ENCODE data around the gene TUBB6. TPM values are rescaled to one million over a fixed set of nuclear protein-coding genes. Genes with fewer than 3 reads are reported as not detected.
A peak's percentile ranks its signal among the peaks of the same experiment; 100 is the strongest.

Gene TUBB6
- total RNA-seq, 2 experiments from 2014 or later, result 8.3 to 10.9 TPM

- ChIA-PET POLR2A (no interaction called here), CTCF (no interaction called here)
- no peaks in the 10 kb centered on the region for H3K27me3 Mint-ChIP-seq (ENCODE audit: low read depth)
- H3K36me3 Mint-ChIP-seq (ENCODE audit: low read depth), result peaks cover 36% of the 10 kb centered on the region
- H3K9me3 Mint-ChIP-seq (ENCODE audit: insufficient read depth), result no peaks in the 10 kb centered on the region
- DNase-seq (no peak), ATAC-seq (no peak)
- H3K4me1 Mint-ChIP-seq (ENCODE audit: low read depth), result no peaks in the 10 kb centered on the region
- H3K27ac Mint-ChIP-seq, result no peak overlapping the region
- no peak overlapping the region for H3K4me3 Mint-ChIP-seq
Observed at GRCh38 chr18:12334863-12335262, 26.8 kb downstream of the TUBB6 start.

GRCh38 chr18:12335503-12335902, 27.5 kb downstream of the TUBB6 start:
- POLR2A ChIA-PET, result no interaction called here
- no peak overlapping the region for H3K4me3 Mint-ChIP-seq
- DNase-seq, result no peak
- no peaks in the 10 kb centered on the region for H3K9me3 Mint-ChIP-seq (ENCODE audit: insufficient read depth)
- CTCF ChIA-PET, result interaction anchor here (1.5 to 1.8 kb wide), 2 partner anchors 8 to 41 kb away, joined by 4 to 8 read pairs; partner anchors contain the start of gene AFG3L2
- ATAC-seq, result no peak
- H3K27me3 Mint-ChIP-seq (ENCODE audit: low read depth), result no peaks in the 10 kb centered on the region
- peaks cover 39% of the 10 kb centered on the region for H3K36me3 Mint-ChIP-seq (ENCODE audit: low read depth)
- H3K27ac Mint-ChIP-seq, result no peak overlapping the region
- H3K4me1 Mint-ChIP-seq (ENCODE audit: low read depth), result no peaks in the 10 kb centered on the region

- Mint-ChIP-seq H3K27ac (no peak overlapping the region), H3K4me3 (no peak overlapping the region), H3K4me1 (ENCODE audit: low read depth) (no peaks in the 10 kb centered on the region), H3K36me3 (ENCODE audit: low read depth) (peaks cover 40% of the 10 kb centered on the region), H3K27me3 (ENCODE audit: low read depth) (no peaks in the 10 kb centered on the region), H3K9me3 (ENCODE audit: insufficient read depth) (no peaks in the 10 kb centered on the region)
- ATAC-seq, result no peak
- POLR2A ChIA-PET, result no interaction called here
- CTCF ChIA-PET, result interaction anchor here (1.5 to 1.8 kb wide), 2 partner anchors 8 to 40 kb away, joined by 4 to 8 read pairs; partner anchors contain the start of gene AFG3L2
- no peak for DNase-seq
Observed at GRCh38 chr18:12336171-12336613, 28.2 kb downstream of the TUBB6 start.

- DNase-seq, result no peak
Observed at GRCh38 chr18:12336887-12337286, 28.8 kb downstream of the TUBB6 start.

GRCh38 chr18:12338382-12338781, 30.3 kb downstream of the TUBB6 start:
- Mint-ChIP-seq H3K4me3 (no peak overlapping the region), H3K27me3 (ENCODE audit: low read depth) (no peaks in the 10 kb centered on the region), H3K36me3 (ENCODE audit: low read depth) (peaks cover 56% of the 10 kb centered on the region), H3K27ac (no peak overlapping the region), H3K9me3 (ENCODE audit: insufficient read depth) (no peaks in the 10 kb centered on the region), H3K4me1 (ENCODE audit: low read depth) (no peaks in the 10 kb centered on the region)
- no peak for DNase-seq
- ChIA-PET POLR2A (no interaction called here), CTCF (interaction anchor here (4.3 kb wide), 1 partner anchor 11 kb away, joined by 18 read pairs; no protein-coding TSS in a partner anchor)
- no peak for ATAC-seq

More at GRCh38 chr18:12336887-12337286, 28.8 kb downstream of the TUBB6 start:
- no peaks in the 10 kb centered on the region for H3K27me3 Mint-ChIP-seq (ENCODE audit: low read depth)
- CTCF ChIA-PET, result interaction anchor here (1.5 to 1.8 kb wide), 2 partner anchors 9 to 40 kb away, joined by 4 to 8 read pairs; partner anchors contain the start of gene AFG3L2
- no peaks in the 10 kb centered on the region for H3K4me1 Mint-ChIP-seq (ENCODE audit: low read depth)
- H3K4me3 Mint-ChIP-seq, result no peak overlapping the region
- no peaks in the 10 kb centered on the region for H3K9me3 Mint-ChIP-seq (ENCODE audit: insufficient read depth)
- H3K27ac Mint-ChIP-seq, result no peak overlapping the region
- no peak for ATAC-seq
- POLR2A ChIA-PET, result no interaction called here
- peaks cover 45% of the 10 kb centered on the region for H3K36me3 Mint-ChIP-seq (ENCODE audit: low read depth)

- no peaks in the 10 kb centered on the region for H3K9me3 Mint-ChIP-seq (ENCODE audit: insufficient read depth)
- H3K27ac Mint-ChIP-seq, result no peak overlapping the region
- ChIA-PET POLR2A (interaction anchor here (0.6 kb wide), 1 partner anchor 438 kb away, joined by 3 read pairs; no protein-coding TSS in a partner anchor), CTCF (interaction anchor here (4.3 kb wide), 1 partner anchor 13 kb away, joined by 18 read pairs; no protein-coding TSS in a partner anchor)
- DNase-seq, result no peak
- H3K4me1 Mint-ChIP-seq (ENCODE audit: low read depth), result no peaks in the 10 kb centered on the region
- no peak for ATAC-seq
- peaks cover 55% of the 10 kb centered on the region for H3K36me3 Mint-ChIP-seq (ENCODE audit: low read depth)
- H3K27me3 Mint-ChIP-seq (ENCODE audit: low read depth), result no peaks in the 10 kb centered on the region
- H3K4me3 Mint-ChIP-seq, result no peak overlapping the region
Observed at GRCh38 chr18:12340945-12341660, 33.1 kb downstream of the TUBB6 start.

- no peaks in the 10 kb centered on the region for H3K27me3 Mint-ChIP-seq (ENCODE audit: low read depth)
- peaks cover 56% of the 10 kb centered on the region for H3K36me3 Mint-ChIP-seq (ENCODE audit: low read depth)
- CTCF ChIA-PET, result no interaction called here
Observed at GRCh38 chr18:12342661-12343060, 34.6 kb downstream of the TUBB6 start.

GRCh38 chr18:12345491-12346239, 37.6 kb downstream of the TUBB6 start:
- H3K27me3 Mint-ChIP-seq (ENCODE audit: low read depth), result no peaks in the 10 kb centered on the region
- H3K36me3 Mint-ChIP-seq (ENCODE audit: low read depth), result peaks cover 60% of the 10 kb centered on the region
- H3K4me1 Mint-ChIP-seq (ENCODE audit: low read depth), result no peaks in the 10 kb centered on the region
- DNase-seq (no peak), ATAC-seq (no peak)
- H3K4me3 Mint-ChIP-seq, result no peak overlapping the region
- ChIA-PET POLR2A (no interaction called here), CTCF (no interaction called here)
- H3K9me3 Mint-ChIP-seq (ENCODE audit: insufficient read depth), result no peaks in the 10 kb centered on the region
- peak overlapping the region; percentile 54 for H3K27ac Mint-ChIP-seq

More at GRCh38 chr18:12342661-12343060, 34.6 kb downstream of the TUBB6 start:
- Mint-ChIP-seq H3K9me3 (ENCODE audit: insufficient read depth) (no peaks in the 10 kb centered on the region), H3K4me3 (no peak overlapping the region), H3K27ac (no peak overlapping the region), H3K4me1 (ENCODE audit: low read depth) (no peaks in the 10 kb centered on the region)
- POLR2A ChIA-PET, result no interaction called here
- ATAC-seq (no peak), DNase-seq (no peak)

- Mint-ChIP-seq H3K4me3 (no peak overlapping the region), H3K4me1 (ENCODE audit: low read depth) (no peaks in the 10 kb centered on the region)
- peak; percentile 23 for ATAC-seq
Observed at GRCh38 chr18:12346240-12346565, 38.2 kb downstream of the TUBB6 start.

GRCh38 chr18:12347895-12348294, 39.9 kb downstream of the TUBB6 start:
- Mint-ChIP-seq H3K4me3 (no peak overlapping the region), H3K4me1 (ENCODE audit: low read depth) (no peaks in the 10 kb centered on the region), H3K27ac (no peak overlapping the region), H3K27me3 (ENCODE audit: low read depth) (no peaks in the 10 kb centered on the region), H3K9me3 (ENCODE audit: insufficient read depth) (no peaks in the 10 kb centered on the region), H3K36me3 (ENCODE audit: low read depth) (peaks cover 59% of the 10 kb centered on the region)
- CTCF ChIA-PET, result interaction anchor here (2.2 kb wide), 1 partner anchor 19 kb away, joined by 12 read pairs; no protein-coding TSS in a partner anchor
- POLR2A ChIA-PET, result no interaction called here
- DNase-seq, result no peak
- ATAC-seq, result no peak

More at GRCh38 chr18:12346240-12346565, 38.2 kb downstream of the TUBB6 start:
- POLR2A ChIA-PET, result no interaction called here
- no peaks in the 10 kb centered on the region for H3K9me3 Mint-ChIP-seq (ENCODE audit: insufficient read depth)
- peaks cover 64% of the 10 kb centered on the region for H3K36me3 Mint-ChIP-seq (ENCODE audit: low read depth)
- DNase-seq, result no peak
- no peak overlapping the region for H3K27ac Mint-ChIP-seq
- no peaks in the 10 kb centered on the region for H3K27me3 Mint-ChIP-seq (ENCODE audit: low read depth)
- CTCF ChIA-PET, result no interaction called here

GRCh38 chr18:12352188-12352587, 44.1 kb downstream of the TUBB6 start:
- Mint-ChIP-seq H3K4me3 (no peak overlapping the region), H3K36me3 (ENCODE audit: low read depth) (peaks cover 51% of the 10 kb centered on the region), H3K4me1 (ENCODE audit: low read depth) (no peaks in the 10 kb centered on the region), H3K9me3 (ENCODE audit: insufficient read depth) (no peaks in the 10 kb centered on the region), H3K27me3 (ENCODE audit: low read depth) (no peaks in the 10 kb centered on the region), H3K27ac (no peak overlapping the region)
- ATAC-seq (no peak), DNase-seq (no peak)
- ChIA-PET POLR2A (interaction anchor here (1.1 kb wide), 1 partner anchor 24 kb away, joined by 3 read pairs; no protein-coding TSS in a partner anchor), CTCF (no interaction called here)

GRCh38 chr18:12359515-12359927, 51.5 kb downstream of the TUBB6 start:
- Mint-ChIP-seq H3K36me3 (ENCODE audit: low read depth) (peaks cover 42% of the 10 kb centered on the region), H3K4me3 (no peak overlapping the region), H3K9me3 (ENCODE audit: insufficient read depth) (no peaks in the 10 kb centered on the region), H3K4me1 (ENCODE audit: low read depth) (peaks cover 2% of the 10 kb centered on the region), H3K27ac (no peak overlapping the region), H3K27me3 (ENCODE audit: low read depth) (no peaks in the 10 kb centered on the region)
- ChIA-PET POLR2A (no interaction called here), CTCF (no interaction called here)
- ATAC-seq (no peak), DNase-seq (no peak)
